Measurements from ENCODE around the gene PAQR8. TPM values are rescaled to one million over a fixed set of nuclear protein-coding genes. Genes with fewer than 3 reads are reported as not detected.

PAQR8 gene
- total and polyA plus RNA-seq, 2 of the 13 experiments (the other 11 are each of a cell fraction or from before 2014, with no cell fraction given) = 37.7 to 50.7 TPM

- TF ChIP-seq, protein P1, sequence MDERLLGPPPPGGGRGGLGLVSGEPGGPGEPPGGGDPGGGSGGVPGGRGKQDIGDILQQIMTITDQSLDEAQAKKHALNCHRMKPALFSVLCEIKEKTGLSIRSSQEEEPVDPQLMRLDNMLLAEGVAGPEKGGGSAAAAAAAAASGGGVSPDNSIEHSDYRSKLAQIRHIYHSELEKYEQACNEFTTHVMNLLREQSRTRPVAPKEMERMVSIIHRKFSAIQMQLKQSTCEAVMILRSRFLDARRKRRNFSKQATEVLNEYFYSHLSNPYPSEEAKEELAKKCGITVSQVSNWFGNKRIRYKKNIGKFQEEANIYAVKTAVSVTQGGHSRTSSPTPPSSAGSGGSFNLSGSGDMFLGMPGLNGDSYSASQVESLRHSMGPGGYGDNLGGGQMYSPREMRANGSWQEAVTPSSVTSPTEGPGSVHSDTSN (CRISPR knock-in tag; IDR thresholded peaks at IDR 0.05) = no peak
- TF ChIP-seq ATF2 (CRISPR knock-in tag; IDR thresholded peaks at IDR 0.05) (no peak), AHDC1 (CRISPR knock-in tag; IDR thresholded peaks at IDR 0.05; ENCODE audit: borderline replicate concordance) (0 out of 2 replicates have a peak, but pooled peaks have one; percentile 39), AHR (CRISPR knock-in tag; IDR thresholded peaks at IDR 0.05) (no peak), CREBL2 (CRISPR knock-in tag; IDR thresholded peaks at IDR 0.05; ENCODE audit: borderline replicate concordance) (no peak), AGO2 (optimal IDR thresholded peaks at IDR 0.05; ENCODE audit: low read depth, low read length) (peak; percentile 94), ZNF367 (CRISPR knock-in tag; IDR thresholded peaks at IDR 0.05; ENCODE audit: borderline replicate concordance) (no peak), ZNF562 (CRISPR knock-in tag; IDR thresholded peaks at IDR 0.05; ENCODE audit: borderline replicate concordance) (no peak), POLR2A (IDR thresholded peaks at IDR 0.05; ENCODE audit: insufficient read depth in 1 of 2, low read depth in 2 of 2, low read length in 2 of 2) (0 out of 4 replicates have a peak, but pooled peaks of 1 of the 2 experiments have one; percentile 30), GFI1 (CRISPR knock-in tag; IDR thresholded peaks at IDR 0.05; ENCODE audit: borderline replicate concordance) (no peak), ZNF501 (CRISPR knock-in tag; IDR thresholded peaks at IDR 0.05) (no peak; the same call in 1 of the 2 replicates), ERF (CRISPR knock-in tag; IDR thresholded peaks at IDR 0.05) (no peak), ZNF747 (CRISPR knock-in tag; IDR thresholded peaks at IDR 0.05; ENCODE audit: borderline replicate concordance) (peak; percentile 39; the same call in 1 of the 2 replicates)
- TF ChIP-seq, protein P2, sequence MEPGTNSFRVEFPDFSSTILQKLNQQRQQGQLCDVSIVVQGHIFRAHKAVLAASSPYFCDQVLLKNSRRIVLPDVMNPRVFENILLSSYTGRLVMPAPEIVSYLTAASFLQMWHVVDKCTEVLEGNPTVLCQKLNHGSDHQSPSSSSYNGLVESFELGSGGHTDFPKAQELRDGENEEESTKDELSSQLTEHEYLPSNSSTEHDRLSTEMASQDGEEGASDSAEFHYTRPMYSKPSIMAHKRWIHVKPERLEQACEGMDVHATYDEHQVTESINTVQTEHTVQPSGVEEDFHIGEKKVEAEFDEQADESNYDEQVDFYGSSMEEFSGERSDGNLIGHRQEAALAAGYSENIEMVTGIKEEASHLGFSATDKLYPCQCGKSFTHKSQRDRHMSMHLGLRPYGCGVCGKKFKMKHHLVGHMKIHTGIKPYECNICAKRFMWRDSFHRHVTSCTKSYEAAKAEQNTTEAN (CRISPR knock-in tag; conservative IDR thresholded peaks at IDR 0.05) = no peak
- TF ChIP-seq, protein P3, sequence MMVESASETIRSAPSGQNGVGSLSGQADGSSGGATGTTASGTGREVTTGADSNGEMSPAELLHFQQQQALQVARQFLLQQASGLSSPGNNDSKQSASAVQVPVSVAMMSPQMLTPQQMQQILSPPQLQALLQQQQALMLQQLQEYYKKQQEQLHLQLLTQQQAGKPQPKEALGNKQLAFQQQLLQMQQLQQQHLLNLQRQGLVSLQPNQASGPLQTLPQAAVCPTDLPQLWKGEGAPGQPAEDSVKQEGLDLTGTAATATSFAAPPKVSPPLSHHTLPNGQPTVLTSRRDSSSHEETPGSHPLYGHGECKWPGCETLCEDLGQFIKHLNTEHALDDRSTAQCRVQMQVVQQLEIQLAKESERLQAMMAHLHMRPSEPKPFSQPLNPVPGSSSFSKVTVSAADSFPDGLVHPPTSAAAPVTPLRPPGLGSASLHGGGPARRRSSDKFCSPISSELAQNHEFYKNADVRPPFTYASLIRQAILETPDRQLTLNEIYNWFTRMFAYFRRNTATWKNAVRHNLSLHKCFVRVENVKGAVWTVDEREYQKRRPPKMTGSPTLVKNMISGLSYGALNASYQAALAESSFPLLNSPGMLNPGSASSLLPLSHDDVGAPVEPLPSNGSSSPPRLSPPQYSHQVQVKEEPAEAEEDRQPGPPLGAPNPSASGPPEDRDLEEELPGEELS (CRISPR knock-in tag; IDR thresholded peaks at IDR 0.05) = peak; percentile 7; the same call in 1 of the 2 replicates
Observed at GRCh38 chr6:52362443-52363227, 684 bp downstream of the PAQR8 start (continued).
